ENCODE results near the gene CFAP46.

The CFAP46 gene

DNA sequence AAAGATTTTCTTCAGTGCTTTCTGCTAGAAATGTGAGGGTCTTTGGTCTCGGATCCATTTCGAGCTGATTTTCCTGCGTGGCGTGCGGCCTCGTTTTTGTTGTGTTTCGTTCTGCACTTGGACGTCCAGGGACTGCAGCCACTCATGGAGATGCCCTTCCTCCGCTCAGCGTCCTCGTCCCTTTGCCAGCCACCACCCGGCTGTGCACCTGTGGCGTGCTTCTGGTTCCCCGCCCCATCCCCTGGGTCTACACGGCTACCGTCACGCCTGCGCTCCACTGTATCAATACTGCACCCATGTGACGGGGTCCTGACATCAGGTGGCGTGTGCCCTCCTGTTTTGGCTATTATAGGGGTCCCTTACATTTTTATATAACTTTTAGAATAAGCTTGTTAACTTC lies 113.7 kb downstream of the CFAP46 start:
- no peak overlapping the region for H3K4me3 ChIP-seq (ENCODE audit: insufficient read depth, low read length, poor library complexity, severe bottlenecking)
- no peak overlapping the region for H3K4me2 ChIP-seq (ENCODE audit: low read depth, low read length, poor library complexity, severe bottlenecking)
- H4K20me1 ChIP-seq (ENCODE audit: low read depth, low read length), result no peaks in the 10 kb centered on the region
- H3K36me3 ChIP-seq (ENCODE audit: low read length), result no peaks in the 10 kb centered on the region
- H3K9me3 ChIP-seq (ENCODE audit: insufficient read depth, low read length), result peaks cover 23% of the 10 kb centered on the region; the same call in 1 of the 2 replicates
- no peak for TF ChIP-seq EZH2phosphoT487 (conservative IDR thresholded peaks at IDR 0.05; ENCODE audit: low read length)
- TF ChIP-seq, protein P1, sequence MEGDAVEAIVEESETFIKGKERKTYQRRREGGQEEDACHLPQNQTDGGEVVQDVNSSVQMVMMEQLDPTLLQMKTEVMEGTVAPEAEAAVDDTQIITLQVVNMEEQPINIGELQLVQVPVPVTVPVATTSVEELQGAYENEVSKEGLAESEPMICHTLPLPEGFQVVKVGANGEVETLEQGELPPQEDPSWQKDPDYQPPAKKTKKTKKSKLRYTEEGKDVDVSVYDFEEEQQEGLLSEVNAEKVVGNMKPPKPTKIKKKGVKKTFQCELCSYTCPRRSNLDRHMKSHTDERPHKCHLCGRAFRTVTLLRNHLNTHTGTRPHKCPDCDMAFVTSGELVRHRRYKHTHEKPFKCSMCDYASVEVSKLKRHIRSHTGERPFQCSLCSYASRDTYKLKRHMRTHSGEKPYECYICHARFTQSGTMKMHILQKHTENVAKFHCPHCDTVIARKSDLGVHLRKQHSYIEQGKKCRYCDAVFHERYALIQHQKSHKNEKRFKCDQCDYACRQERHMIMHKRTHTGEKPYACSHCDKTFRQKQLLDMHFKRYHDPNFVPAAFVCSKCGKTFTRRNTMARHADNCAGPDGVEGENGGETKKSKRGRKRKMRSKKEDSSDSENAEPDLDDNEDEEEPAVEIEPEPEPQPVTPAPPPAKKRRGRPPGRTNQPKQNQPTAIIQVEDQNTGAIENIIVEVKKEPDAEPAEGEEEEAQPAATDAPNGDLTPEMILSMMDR (IDR thresholded peaks at IDR 0.05; ENCODE audit: insufficient read depth, low read length, poor library complexity, severe bottlenecking), result no peak
- H3F3A ChIP-seq (ENCODE audit: insufficient read depth), result peaks cover 3% of the 10 kb centered on the region
- no peaks in the 10 kb centered on the region for H3K79me2 ChIP-seq (ENCODE audit: insufficient read depth, low read length)
- H3K27me3 ChIP-seq (ENCODE audit: low read length), result no peaks in the 10 kb centered on the region
- H3K9me2 ChIP-seq (replicated peaks; ENCODE audit: insufficient read depth, low read length), result no peaks in the 10 kb centered on the region
- no peak overlapping the region for H3K27ac ChIP-seq (ENCODE audit: low read depth, low read length)
- H2AFZ ChIP-seq (ENCODE audit: low read depth, low read length, severe bottlenecking), result no peak overlapping the region
- H3K9ac ChIP-seq (ENCODE audit: low read length), result no peak overlapping the region

- Histone ChIP-seq H3K36me3 (ENCODE audit: low read length) (no peaks in the 10 kb centered on the region), H4K20me1 (ENCODE audit: low read depth, low read length) (no peaks in the 10 kb centered on the region), H3K27me3 (ENCODE audit: low read length) (no peaks in the 10 kb centered on the region), H3K9me2 (replicated peaks; ENCODE audit: insufficient read depth, low read length) (no peaks in the 10 kb centered on the region), H3K27ac (ENCODE audit: low read depth, low read length) (no peak overlapping the region), H3K4me3 (ENCODE audit: insufficient read depth, low read length, poor library complexity, severe bottlenecking) (no peak overlapping the region), H3K4me2 (ENCODE audit: low read depth, low read length, poor library complexity, severe bottlenecking) (no peak overlapping the region), H2AFZ (ENCODE audit: low read depth, low read length, severe bottlenecking) (no peak overlapping the region), H3K9me3 (ENCODE audit: insufficient read depth, low read length) (peaks cover 23% of the 10 kb centered on the region; the same call in 1 of the 2 replicates), H3F3A (ENCODE audit: insufficient read depth) (peaks cover 3% of the 10 kb centered on the region), H3K9ac (ENCODE audit: low read length) (no peak overlapping the region), H3K79me2 (ENCODE audit: insufficient read depth, low read length) (no peaks in the 10 kb centered on the region)
- TF ChIP-seq, protein P1 (IDR thresholded peaks at IDR 0.05; ENCODE audit: insufficient read depth, low read length, poor library complexity, severe bottlenecking), result no peak
- no peak for TF ChIP-seq EZH2phosphoT487 (conservative IDR thresholded peaks at IDR 0.05; ENCODE audit: low read length)
These were observed 114.4 kb downstream of the CFAP46 start for GRCh38 chr10:132827861-132828539.

GRCh38 chr10:132827423-132827789 lies 115.0 kb downstream of the CFAP46 start:
- Histone ChIP-seq H3K9me2 (replicated peaks; ENCODE audit: insufficient read depth, low read length) (no peaks in the 10 kb centered on the region), H3K36me3 (ENCODE audit: low read length) (no peaks in the 10 kb centered on the region), H3K4me3 (ENCODE audit: insufficient read depth, low read length, poor library complexity, severe bottlenecking) (no peak overlapping the region), H3K27me3 (ENCODE audit: low read length) (no peaks in the 10 kb centered on the region), H4K20me1 (ENCODE audit: low read depth, low read length) (no peaks in the 10 kb centered on the region), H3F3A (ENCODE audit: insufficient read depth) (peaks cover 3% of the 10 kb centered on the region), H2AFZ (ENCODE audit: low read depth, low read length, severe bottlenecking) (no peak overlapping the region), H3K9ac (ENCODE audit: low read length) (no peak overlapping the region), H3K4me2 (ENCODE audit: low read depth, low read length, poor library complexity, severe bottlenecking) (no peak overlapping the region), H3K27ac (ENCODE audit: low read depth, low read length) (no peak overlapping the region), H3K79me2 (ENCODE audit: insufficient read depth, low read length) (no peaks in the 10 kb centered on the region), H3K9me3 (ENCODE audit: insufficient read depth, low read length) (peaks cover 23% of the 10 kb centered on the region; the same call in 1 of the 2 replicates)
- no peak for TF ChIP-seq EZH2phosphoT487 (conservative IDR thresholded peaks at IDR 0.05; ENCODE audit: low read length)
- TF ChIP-seq, protein P1 (IDR thresholded peaks at IDR 0.05; ENCODE audit: insufficient read depth, low read length, poor library complexity, severe bottlenecking), result no peak

Data from SU-DHL-6 (cell line).